Smooth muscle cell (in vitro differentiated cells): ENCODE results near the gene RNF227. TPM values are rescaled to one million over a fixed set of nuclear protein-coding genes. Genes with fewer than 3 reads are reported as not detected.

Experiments
- DNase-seq: peaks from one replicate; lab custom pipeline; 2025; ENCODE audit not compliant: unreplicated experiment; lab: John Stamatoyannopoulos, UW
- H2AFZ ChIP-seq: fragments of 200-600 bp; sonication (generic); 2 replicates; pipeline ENCODE4 v1.6.0; 2016; ENCODE audit warnings: antibody characterized with exemption, low read depth, mild to moderate bottlenecking
- H3F3A ChIP-seq: fragments of 200-600 bp; sonication (generic); 2 replicates; pipeline ENCODE4 v1.6.0; 2017; ENCODE audit warnings: antibody characterized with exemption, low read depth
- H3K27ac ChIP-seq: fragments of 200-600 bp; sonication (generic); 2 replicates; pipeline ENCODE4 v1.5.1; 2016; ENCODE audit warnings: low read depth, mild to moderate bottlenecking
- H3K27me3 ChIP-seq: fragments of 200-600 bp; sonication (generic); 2 replicates; pipeline ENCODE4 v1.6.1; 2016; ENCODE audit warnings: low read depth, mild to moderate bottlenecking
- H3K36me3 ChIP-seq: fragments of 200-600 bp; sonication (generic); 2 replicates; pipeline ENCODE4 v1.5.1; 2016; ENCODE audit warnings: low read depth
- H3K4me1 ChIP-seq: fragments of 200-600 bp; sonication (generic); 2 replicates; pipeline ENCODE4 v1.5.1; 2016; ENCODE audit warnings: low read depth
- H3K4me2 ChIP-seq: fragments of 200-600 bp; sonication (generic); 2 replicates; pipeline ENCODE4 v1.6.0; 2016; ENCODE audit warnings: mild to moderate bottlenecking
- H3K4me3 ChIP-seq: fragments of 200-600 bp; sonication (generic); 2 replicates; pipeline ENCODE4 v1.5.1; 2016; ENCODE audit warnings: mild to moderate bottlenecking
- H3K79me2 ChIP-seq: fragments of 200-600 bp; sonication (generic); 2 replicates; pipeline ENCODE4 v1.6.0; 2016; ENCODE audit warnings: low read depth, mild to moderate bottlenecking
- H3K9ac ChIP-seq: fragments of 200-600 bp; sonication (generic); 2 replicates; pipeline ENCODE4 v1.6.0; 2016; ENCODE audit warnings: low read depth
- H3K9me3 ChIP-seq: fragments of 200-600 bp; sonication (generic); replicated peaks from 2 replicates; pipeline ENCODE4 v1.5.1; 2016; ENCODE audit warnings: low read depth
- H4K20me1 ChIP-seq: fragments of 200-600 bp; sonication (generic); 2 replicates; pipeline ENCODE4 v1.6.0; 2016; ENCODE audit warnings: low read depth
- CTCF ChIP-seq: fragments of 200-600 bp; sonication (generic); IDR thresholded peaks from 2 replicates; pipeline ENCODE4 v1.5.1; 2017; ENCODE audit warnings: borderline replicate concordance, mild to moderate bottlenecking, antibody characterized with exemption; ENCODE audit not compliant: insufficient read depth, poor library complexity, severe bottlenecking
- WGBS: methylation state at CpG from one replicate; pipeline ENCODE4 v1.1.7; 2016; ENCODE audit warnings: low lambda C conversion rate; 5-methylcytosine and 5-hydroxymethylcytosine counted together
- polyA plus RNA-seq: library from polyadenylated mRNA; unstranded; fragments of >200 nt; fragmentation: Nextera tagmentation; extraction: Ambion mirVana; gene quantifications from 2 replicates; pipeline ENCODE4 v1.2.1, GENCODE V29; 2016
- total RNA-seq: library from RNA; depleted of rRNA; stranded (reverse); fragments of >200 nt; gene quantifications from 2 replicates; pipeline ENCODE4 v1.2.3, GENCODE V29; 2014

RNF227 gene
- total and polyA plus RNA-seq, 2 experiments from 2014 or later: 3.4 to 3.5 TPM

GRCh38 chr17:7922845-7923628 lies 6.9 kb upstream of the RNF227 start:
- Histone ChIP-seq H3K4me3 (peak overlapping the region; percentile 47), H3K27me3 (no peaks in the 10 kb centered on the region), H3K9me3 (no peaks in the 10 kb centered on the region), H3K27ac (peak overlapping the region; percentile 33), H2AFZ (peak overlapping the region; percentile 93), H4K20me1 (no peaks in the 10 kb centered on the region), H3F3A (peaks cover 7% of the 10 kb centered on the region), H3K79me2 (no peaks in the 10 kb centered on the region), H3K4me1 (peaks cover 8% of the 10 kb centered on the region), H3K36me3 (no peaks in the 10 kb centered on the region), H3K9ac (peak overlapping the region; percentile 57), H3K4me2 (peak overlapping the region; percentile 86)
- DNase-seq: peak; percentile 50
- 38% methylated on average over 31 of the region's 45 CpGs for WGBS
- TF ChIP-seq CTCF: no peak

DNA sequence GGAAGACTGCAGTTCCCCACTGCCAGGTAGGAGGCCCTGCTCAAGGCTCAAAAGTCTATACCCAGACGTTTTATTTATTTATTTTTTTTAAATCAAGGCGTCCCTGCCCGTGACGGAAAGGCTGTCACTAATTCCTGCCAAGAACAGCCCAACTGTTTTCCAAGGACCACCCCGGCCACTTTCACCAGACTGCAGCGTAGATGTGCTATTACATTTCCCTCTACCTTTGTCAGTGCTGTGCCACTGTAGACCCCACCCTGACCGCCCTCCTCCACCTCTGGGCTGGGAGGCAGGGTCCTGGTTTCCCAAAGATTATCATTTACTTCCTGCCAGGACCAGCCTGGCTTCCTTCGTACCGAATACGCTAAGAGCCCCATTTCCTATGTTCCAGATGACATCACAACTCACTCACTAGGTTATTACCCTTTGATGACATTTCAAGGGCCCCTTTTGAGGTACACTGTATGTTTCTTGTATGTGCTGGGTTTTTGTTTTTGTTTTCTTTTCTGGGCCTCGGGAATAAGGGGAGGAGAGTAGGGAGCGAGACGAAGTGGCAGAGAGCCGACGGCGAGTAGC lies 6.3 kb upstream of the RNF227 start:
- peak overlapping the region; percentile 86 for H3K4me2 ChIP-seq
- no peaks in the 10 kb centered on the region for H3K79me2 ChIP-seq
- no peaks in the 10 kb centered on the region for H4K20me1 ChIP-seq
- H3F3A ChIP-seq: peaks cover 7% of the 10 kb centered on the region
- H3K4me1 ChIP-seq: peaks cover 8% of the 10 kb centered on the region
- H3K36me3 ChIP-seq: no peaks in the 10 kb centered on the region
- DNase-seq: no peak
- peak overlapping the region; percentile 33 for H3K27ac ChIP-seq
- 52% methylated on average over 16 of the region's 16 CpGs for WGBS
- H3K27me3 ChIP-seq: no peaks in the 10 kb centered on the region
- H3K4me3 ChIP-seq: peak overlapping the region; percentile 47
- no peaks in the 10 kb centered on the region for H3K9me3 ChIP-seq
- H3K9ac ChIP-seq: peak overlapping the region; percentile 57
- no peak for TF ChIP-seq CTCF
- peak overlapping the region; percentile 93 for H2AFZ ChIP-seq

DNA sequence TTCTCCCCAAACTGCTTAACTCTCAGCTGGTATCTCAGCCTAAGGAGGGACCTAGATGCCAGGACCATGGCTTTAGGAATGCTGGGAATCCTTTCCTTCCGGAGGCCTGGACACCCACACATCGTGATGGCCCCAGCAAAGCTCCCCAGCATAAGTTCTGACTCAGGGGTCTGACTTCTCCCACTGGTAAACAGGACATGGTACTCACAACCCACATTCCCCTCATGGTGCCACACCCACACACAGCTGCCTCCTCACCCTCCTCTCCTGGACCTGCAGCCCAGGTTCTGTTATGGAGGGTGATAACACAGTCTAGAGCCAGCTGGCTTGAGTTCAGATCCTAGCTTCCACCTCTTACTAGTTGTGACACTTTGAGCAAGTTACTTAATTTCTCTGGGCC lies 719 bp upstream of the RNF227 start:
- 14% methylated on average over 2 of the region's 2 CpGs for WGBS
- no peak for DNase-seq
- peak overlapping the region; percentile 84 for H3K9ac ChIP-seq

More for the DNA sequence above, 719 bp upstream of the RNF227 start:
- H3K79me2 ChIP-seq: no peaks in the 10 kb centered on the region
- H2AFZ ChIP-seq: no peak overlapping the region
- peak overlapping the region; percentile 82 for H3K4me2 ChIP-seq
- peaks cover 7% of the 10 kb centered on the region for H3K4me1 ChIP-seq
- no peaks in the 10 kb centered on the region for H4K20me1 ChIP-seq
- H3K27ac ChIP-seq: peak overlapping the region; percentile 96
- H3K4me3 ChIP-seq: peak overlapping the region; percentile 46
- no peaks in the 10 kb centered on the region for H3K27me3 ChIP-seq
- no peak for TF ChIP-seq CTCF
- no peaks in the 10 kb centered on the region for H3K36me3 ChIP-seq
- H3K9me3 ChIP-seq: no peaks in the 10 kb centered on the region
- H3F3A ChIP-seq: peaks cover 18% of the 10 kb centered on the region
